K562 (cell line): ENCODE results near the gene UBAP1L. TPM values are rescaled to one million over a fixed set of nuclear protein-coding genes. Genes with fewer than 3 reads are reported as not detected.
"Not testable (repeated sequence)": the region's sequence is repeated elsewhere in the genome, so short reads cannot be mapped to it uniquely, and the experiment has no call there.

Experiments used
- ATAC-seq: fragments of 200-7000 bp; cut with Tn5 transposase; 3 replicates; pipeline ENCODE4 v1.9.1; 2020; ENCODE audit warnings: moderate library complexity
- BruUV-seq: library from RNA; stranded (reverse); fragments of 400-500 nt; replicated peaks from 2 replicates; lab custom pipeline; 2021; lab: Mats Ljungman, UMichigan
- CTCF ChIA-PET: fragments of 300-600 bp; formaldehyde crosslinking; extraction: SDS; loops from one replicate; lab custom pipeline; 2021; ENCODE audit warnings: low intra/inter-chr PET ratio; lab: Yijun Ruan, JAX
- POLR2A ChIA-PET: fragments of 300-600, 350-650 bp; sonication (Branson Sonifier 250); formaldehyde crosslinking; extraction: SDS; loops from one replicate; lab custom pipeline; 2021; ENCODE audit warnings: antibody characterized with exemption, inconsistent platforms; lab: Yijun Ruan, JAX
- DNase-seq, 4 experiments: peaks; one replicate each; pipeline versions ENCODE4 v3.0.0 to v3.0.0-alpha.2; 2011 to 2018; ENCODE audit warnings: low spot score in 3 of 4, mixed read lengths in 3 of 4; ENCODE audit errors: extremely low read depth in 1 of 4
- FAIRE-seq: peaks from 2 replicates; lab custom pipeline; 2011; peaks lifted over from hg19 to GRCh38; lab: Jason Lieb, UNC
- H2AFZ ChIP-seq: 2 replicates; pipeline ENCODE4 v1.6.0; 2011; ENCODE audit warnings: low read depth, low read length, control low read depth, inconsistent platforms
- H3K27ac ChIP-seq: fragments of 200-600 bp; 3 replicates; pipeline ENCODE4 v1.8.0; 2011; ENCODE audit warnings: low read depth, mild to moderate bottlenecking, control low read depth, inconsistent platforms, low read length, moderate library complexity, mixed read lengths; ENCODE audit errors: extremely low read depth
- H3K27me3 ChIP-seq, 2 experiments: fragments of 300-600 bp in 1 of 2; 2 replicates in 1 of 2; 3 replicates in 1 of 2; pipeline versions ENCODE4 v1.6.0 to v1.8.0; 2011; ENCODE audit warnings: inconsistent platforms in 2 of 2, low read length in 2 of 2, mild to moderate bottlenecking in 1 of 2, mixed read lengths in 1 of 2, moderate library complexity in 1 of 2; ENCODE audit not compliant: control insufficient read depth in 2 of 2, insufficient read depth in 2 of 2
- H3K36me3 ChIP-seq: fragments of 300-600 bp; 3 replicates; pipeline ENCODE4 v1.8.0; 2011; ENCODE audit warnings: mild to moderate bottlenecking, low read length, inconsistent platforms; ENCODE audit not compliant: control insufficient read depth, insufficient read depth
- H3K4me1 ChIP-seq, 2 experiments: fragments of 200-600 bp in 1 of 2; replicated peaks in 1 of 2; 2 replicates in 1 of 2; 3 replicates in 1 of 2; pipeline versions ENCODE4 v1.5.1 to v1.8.0; 2011; ENCODE audit warnings: inconsistent platforms in 2 of 2, low read length in 2 of 2, mild to moderate bottlenecking in 1 of 2, mixed read lengths in 1 of 2, moderate library complexity in 1 of 2; ENCODE audit not compliant: control insufficient read depth in 2 of 2, insufficient read depth in 2 of 2
- H3K4me2 ChIP-seq: 2 replicates; pipeline ENCODE4 v1.6.1; 2011; ENCODE audit warnings: low read length, control low read depth, inconsistent platforms, mixed read lengths; ENCODE audit not compliant: insufficient read depth
- H3K4me3 ChIP-seq: fragments of 200-600 bp; sonication (generic), shearing (Covaris generic); 2 replicates; pipeline ENCODE4 v1.5.1; 2016; ENCODE audit warnings: control low read depth, inconsistent platforms
- H3K79me2 ChIP-seq: fragments of 200-600 bp; 3 replicates; pipeline ENCODE4 v1.8.0; 2011; ENCODE audit warnings: low read length, inconsistent platforms; ENCODE audit not compliant: control insufficient read depth, insufficient read depth
- H3K9ac ChIP-seq, 2 experiments: 2 replicates each; pipeline versions ENCODE4 v1.6.0 to v1.6.1; 2011; ENCODE audit warnings: low read depth in 2 of 2, low read length in 2 of 2, control low read depth in 1 of 2, inconsistent platforms in 1 of 2, mild to moderate bottlenecking in 1 of 2, mixed read lengths in 1 of 2; ENCODE audit not compliant: insufficient read depth in 1 of 2
- H3K9me1 ChIP-seq: one replicate; pipeline ENCODE4 v1.6.0; 2011; ENCODE audit warnings: inconsistent platforms, mild to moderate bottlenecking, low read length, moderate library complexity; ENCODE audit not compliant: control insufficient read depth, insufficient read depth
- H3K9me3 ChIP-seq: replicated peaks from 2 replicates; pipeline ENCODE4 v1.5.1; 2011; ENCODE audit warnings: low read depth, low read length, inconsistent platforms; ENCODE audit not compliant: control insufficient read depth, insufficient read depth
- H4K20me1 ChIP-seq: replicated peaks from 2 replicates; pipeline ENCODE4 v1.6.1; 2011; ENCODE audit warnings: low read length, inconsistent platforms, mixed read lengths; ENCODE audit not compliant: control insufficient read depth, insufficient read depth
- POLR2G ChIP-seq: fragments of 200-400 bp; formaldehyde crosslinking; IDR thresholded peaks from 2 replicates; pipeline ENCODE4 v1.6.1; 2017; ENCODE audit warnings: low read depth, mild to moderate bottlenecking, antibody characterized with exemption, low read length, moderate library complexity
- SP1 ChIP-seq: sonication (generic); formaldehyde crosslinking; IDR thresholded peaks from 2 replicates; pipeline ENCODE4 v1.8.1; 2022; ENCODE audit warnings: mild to moderate bottlenecking, missing genetic modification reagents
- WGBS: fragments of 100-300 bp; shearing (Covaris generic); methylation state at CpG from one replicate; pipeline ENCODE4 v1.1.6; 2016; ENCODE audit warnings: low coverage, mixed read lengths; ENCODE audit not compliant: insufficient coverage; ENCODE audit errors: missing lambda C conversion rate; 5-methylcytosine and 5-hydroxymethylcytosine counted together
- in situ Hi-C: fragments of 300-500 bp; cut with MboI; formaldehyde crosslinking; loops from 4 replicates; pipeline ENCODE4 v1.15.0; 2018; ENCODE audit warnings: inconsistent platforms, mixed read lengths
- intact Hi-C: fragments of 100-400 bp; cut with micrococcal nuclease; formaldehyde crosslinking; loops from 2 replicates; pipeline ENCODE4 v1.14.2; 2022
- polyA plus RNA-seq, 8 experiments: library from polyadenylated mRNA; depleted of rRNA in 4 of 8; stranded (reverse) in 5 of 8; unstranded in 3 of 8; fragments of >200 nt; fragmentation: Nextera tagmentation in 2 of 8; fragmentation: Illumina TruSeq in 1 of 8; extraction: Ambion mirVana in 2 of 8; extraction: Trizol in 1 of 8; gene quantifications; 2 replicates each; pipeline versions ENCODE4 v1.2.1 to v1.2.3, GENCODE V29; 2011 to 2014; ENCODE audit warnings: inconsistent platforms in 1 of 8, missing spikeins in 1 of 8
- total RNA-seq, 7 experiments: library from RNA; depleted of rRNA in 6 of 7; stranded (reverse); fragments of >200 nt in 6 of 7; fragmentation: Illumina TruSeq in 2 of 7; extraction: Trizol in 2 of 7; gene quantifications; 2 replicates each; pipeline versions ENCODE4 v1.2.1 to v1.2.3, GENCODE V29; 2011 to 2021; ENCODE audit warnings: low replicate concordance in 1 of 7

The UBAP1L gene
- total and polyA plus RNA-seq, 9 of the 15 experiments (the other 6 are each of a cell fraction or from before 2014, with no cell fraction given) = 0.16 to 0.71 (median 0.41) TPM; not detected in 2

DNA sequence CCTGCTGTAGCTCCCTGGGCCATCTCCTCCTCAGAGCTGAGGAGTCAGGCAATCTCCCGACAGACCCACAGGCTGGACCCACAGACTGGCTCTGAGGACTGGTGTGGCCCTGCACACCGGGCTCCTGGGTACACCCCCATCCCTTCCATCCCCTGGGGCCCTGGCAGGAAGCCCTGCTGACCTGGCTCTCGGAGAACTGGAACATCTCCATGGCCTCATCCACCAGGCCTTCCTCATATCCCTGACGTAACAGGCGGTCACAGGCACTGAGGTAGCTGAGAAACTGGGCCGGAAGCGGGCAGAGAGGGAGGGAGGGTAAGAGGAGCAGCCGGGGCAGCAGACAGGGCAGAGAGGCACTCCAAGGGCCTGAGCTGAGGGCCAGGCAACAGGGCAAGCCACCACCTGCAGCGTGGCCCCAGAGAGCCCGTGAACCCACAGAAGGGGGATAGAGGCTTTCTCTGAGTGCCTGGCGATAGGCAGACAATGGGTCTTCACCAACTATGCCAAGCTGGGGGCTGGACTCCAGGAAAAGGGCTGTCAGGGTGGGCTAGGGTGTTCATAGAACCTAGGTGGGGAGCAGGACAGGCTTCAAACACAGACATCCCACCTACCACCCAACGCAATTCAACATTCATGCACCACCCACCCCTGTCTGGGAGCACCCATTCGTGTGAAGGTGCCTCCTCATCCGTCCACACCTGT lies 20.6 kb downstream of the UBAP1L start:
- FAIRE-seq (no peak), DNase-seq (no peak), ATAC-seq (no peak; the same call in 2 of the 3 replicates)
- H3K4me1 ChIP-seq = peaks cover 0 to 5% of the 10 kb centered on the region in 2 experiments; a peak in 1 of 5 replicates
- intact Hi-C loops (no loop called here), in situ Hi-C loops (no loop called here)
- no peak overlapping the region for H3K27ac ChIP-seq
- H3K4me2 ChIP-seq = no peak overlapping the region
- no peaks in the 10 kb centered on the region for H4K20me1 ChIP-seq
- H3K9ac ChIP-seq = peak overlapping the region in 1 of 2 experiments; percentile 33; a peak in 2 of 4 replicates
- H2AFZ ChIP-seq = no peak overlapping the region
- no peaks in the 10 kb centered on the region for H3K79me2 ChIP-seq
- POLR2A ChIA-PET = interaction anchor here (0.6 to 1.2 kb wide), 2 partner anchors 8 to 36 kb away, joined by 3 read pairs; no protein-coding TSS in a partner anchor
- 31% methylated on average over 13 of the region's 14 CpGs for WGBS
- H3K9me3 ChIP-seq = no peaks in the 10 kb centered on the region
- no peak overlapping the region for H3K4me3 ChIP-seq
- H3K9me1 ChIP-seq = no peaks in the 10 kb centered on the region
- TF ChIP-seq SP1 (CRISPR knock-in tag) (no peak), POLR2G (0 out of 2 replicates have a peak, but pooled peaks have one; percentile 42)
- H3K27me3 ChIP-seq = no peaks in the 10 kb centered on the region; a peak in 2 of 5 replicates
- BruUV-seq = no TSS peak
- H3K36me3 ChIP-seq = peaks cover 14% of the 10 kb centered on the region; the same call in 2 of the 3 replicates
- CTCF ChIA-PET = no interaction called here

- H3K9me3 ChIP-seq, H3K4me3 ChIP-seq, H3K9ac ChIP-seq, H4K20me1 ChIP-seq, H3K4me1 ChIP-seq, H3K27ac ChIP-seq, BruUV-seq, H3K36me3 ChIP-seq, H3K9me1 ChIP-seq, DNase-seq, CTCF ChIA-PET, H2AFZ ChIP-seq, H3K27me3 ChIP-seq, H3K4me2 ChIP-seq, intact Hi-C loops, FAIRE-seq, H3K79me2 ChIP-seq, in situ Hi-C loops, ATAC-seq: not testable (repeated sequence)
- POLR2A ChIA-PET = interaction anchor here (0.6 kb wide), 1 partner anchor 89 kb away, joined by 3 read pairs; no protein-coding TSS in a partner anchor
- 51% methylated on average over 13 of the region's 13 CpGs for WGBS
Observed at GRCh38 chr15:65093793-65094170, 21.2 kb downstream of the UBAP1L start.
